Mucosa of stomach (tissue), 1 donor: ENCODE data around the gene ARHGAP11B.
A peak's percentile ranks its signal among the peaks of the same experiment; 100 is the strongest.
"Not testable (repeated sequence)": the region's sequence is repeated elsewhere in the genome, so short reads cannot be mapped to it uniquely, and the experiment has no call there.

Source experiments
- H3K27me3 ChIP-seq: one replicate; pipeline ENCODE4 v1.7.0; 2013; ENCODE audit warnings: mild to moderate bottlenecking, low read length; ENCODE audit not compliant: control insufficient read depth, insufficient read depth
- H3K36me3 ChIP-seq: one replicate; pipeline ENCODE4 v1.7.0; 2013; ENCODE audit warnings: low read length; ENCODE audit not compliant: control insufficient read depth, insufficient read depth
- H3K4me1 ChIP-seq: one replicate; pipeline ENCODE4 v1.7.0; 2013; ENCODE audit warnings: mild to moderate bottlenecking, low read length; ENCODE audit not compliant: control insufficient read depth, insufficient read depth
- H3K4me3 ChIP-seq: one replicate; pipeline ENCODE4 v1.7.0; 2013; ENCODE audit warnings: low read length
- H3K9ac ChIP-seq: one replicate; pipeline ENCODE4 v1.7.0; 2013; ENCODE audit warnings: mild to moderate bottlenecking, low read length, moderate library complexity
- H3K9me3 ChIP-seq: one replicate; pipeline ENCODE4 v1.7.0; 2013; ENCODE audit warnings: mild to moderate bottlenecking, low read length, moderate library complexity; ENCODE audit not compliant: control insufficient read depth
- donor health status: Pancreatic carcinoma.

The ARHGAP11B gene

GRCh38 chr15:30625436-30626193, at the start of gene ARHGAP11B:
ARHGAP11B (plus strand) TSS chr15:30626128.
- H3K4me1 ChIP-seq, H3K36me3 ChIP-seq, H3K27me3 ChIP-seq, H3K9me3 ChIP-seq: not testable (repeated sequence)
- H3K9ac ChIP-seq, result peak within 1 kb of the TSS; percentile 71
- peak within 1 kb of the TSS; percentile 50 for H3K4me3 ChIP-seq

GRCh38 chr15:30579394-30579970, 46.4 kb upstream of the ARHGAP11B start:
- not testable (repeated sequence) for H3K9ac ChIP-seq, H3K36me3 ChIP-seq, H3K4me3 ChIP-seq, H3K27me3 ChIP-seq, H3K4me1 ChIP-seq, H3K9me3 ChIP-seq

GRCh38 chr15:30580716-30581115, 45.2 kb upstream of the ARHGAP11B start:
- H3K4me1 ChIP-seq, H3K9ac ChIP-seq, H3K36me3 ChIP-seq, H3K4me3 ChIP-seq, H3K9me3 ChIP-seq, H3K27me3 ChIP-seq: not testable (repeated sequence)

- H3K27me3 ChIP-seq, H3K4me1 ChIP-seq, H3K4me3 ChIP-seq, H3K9me3 ChIP-seq, H3K36me3 ChIP-seq, H3K9ac ChIP-seq: not testable (repeated sequence)
These were observed 27.0 kb upstream of the ARHGAP11B start for GRCh38 chr15:30598953-30599352.

GRCh38 chr15:30603796-30604195, 22.1 kb upstream of the ARHGAP11B start, which contains the start of gene GOLGA8H:
GOLGA8H (plus strand) TSS chr15:30604028; CDS start chr15:30604126, 98 bp downstream.
- H3K36me3 ChIP-seq, H3K27me3 ChIP-seq, H3K9ac ChIP-seq, H3K4me3 ChIP-seq, H3K4me1 ChIP-seq, H3K9me3 ChIP-seq: not testable (repeated sequence)

GRCh38 chr15:30612271-30612670, 13.7 kb upstream of the ARHGAP11B start:
- not testable (repeated sequence) for H3K36me3 ChIP-seq, H3K27me3 ChIP-seq, H3K4me3 ChIP-seq, H3K4me1 ChIP-seq, H3K9ac ChIP-seq, H3K9me3 ChIP-seq

- H3K9ac ChIP-seq, H3K27me3 ChIP-seq, H3K9me3 ChIP-seq, H3K4me1 ChIP-seq, H3K4me3 ChIP-seq, H3K36me3 ChIP-seq: not testable (repeated sequence)
These were observed 4.6 kb upstream of the ARHGAP11B start for GRCh38 chr15:30621342-30621741.

GRCh38 chr15:30626194-30626565, 252 bp downstream of the ARHGAP11B start:
- not testable (repeated sequence) for H3K27me3 ChIP-seq, H3K9me3 ChIP-seq, H3K4me1 ChIP-seq, H3K36me3 ChIP-seq
- H3K9ac ChIP-seq, result peak overlapping the region; percentile 71
- peak overlapping the region; percentile 50 for H3K4me3 ChIP-seq

- Histone ChIP-seq H3K9ac (peak overlapping the region; percentile 71), H3K4me3 (peak overlapping the region; percentile 50)
- H3K36me3 ChIP-seq, H3K4me1 ChIP-seq, H3K27me3 ChIP-seq, H3K9me3 ChIP-seq: not testable (repeated sequence)
These were observed 704 bp downstream of the ARHGAP11B start for GRCh38 chr15:30626632-30627031.

GRCh38 chr15:30650012-30650929, 24.3 kb downstream of the ARHGAP11B start:
- no peaks in the 10 kb centered on the region for H3K36me3 ChIP-seq
- H3K4me1 ChIP-seq, result no peaks in the 10 kb centered on the region
- no peaks in the 10 kb centered on the region for H3K27me3 ChIP-seq
- H3K9ac ChIP-seq, result no peak overlapping the region
- no peaks in the 10 kb centered on the region for H3K9me3 ChIP-seq
- no peak overlapping the region for H3K4me3 ChIP-seq

GRCh38 chr15:30661154-30661553, 35.2 kb downstream of the ARHGAP11B start:
- H3K27me3 ChIP-seq, H3K4me1 ChIP-seq, H3K9ac ChIP-seq, H3K9me3 ChIP-seq, H3K36me3 ChIP-seq, H3K4me3 ChIP-seq: not testable (repeated sequence)

- H3K4me1 ChIP-seq, H3K36me3 ChIP-seq, H3K27me3 ChIP-seq, H3K9me3 ChIP-seq, H3K4me3 ChIP-seq, H3K9ac ChIP-seq: not testable (repeated sequence)
These were observed 43.7 kb downstream of the ARHGAP11B start for GRCh38 chr15:30669621-30670020.
